ENCODE data around the gene TJP3.
"Not testable (repeated sequence)": the region's sequence is repeated elsewhere in the genome, so short reads cannot be mapped to it uniquely, and the experiment has no call there.

The TJP3 gene

DNA sequence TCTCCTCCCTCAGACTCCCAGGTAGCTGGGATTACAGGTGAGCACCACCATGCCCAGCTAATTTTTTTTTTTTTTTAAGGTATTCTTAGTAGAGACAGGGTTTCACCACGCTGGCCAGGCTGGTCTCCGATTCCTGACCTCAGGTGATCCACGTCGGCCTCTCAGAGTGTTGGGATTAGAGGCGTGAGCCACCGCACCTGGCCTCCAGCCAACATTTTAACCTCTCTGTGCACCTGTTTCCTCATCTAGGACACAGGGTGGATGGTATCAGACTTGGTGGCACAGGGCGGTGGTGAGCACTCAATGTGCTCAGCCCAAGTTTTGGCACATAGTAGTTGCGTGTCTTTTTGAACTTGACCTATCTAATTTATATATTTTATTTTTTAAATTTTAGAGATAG is 40.8 kb downstream of the TJP3 start:
- Histone ChIP-seq H3K9ac (no peak overlapping the region), H3K4me3 (no peak overlapping the region), H3K27me3 (no peaks in the 10 kb centered on the region), H3K9me3 (replicated peaks in 1 of 11) (no peaks in the 10 kb centered on the region), H3K4me2 (no peak overlapping the region), H3K36me3 (peaks cover 38 to 51% (median 46%) of the 10 kb centered on the region in 11 experiments; a peak in 21 of 22 replicates), H3K4me1 (peaks cover 0 to 9% (median 8%) of the 10 kb centered on the region in 10 experiments; a peak in 15 of 20 replicates), H4K20me1 (peaks cover 0 to 4% (median 0%) of the 10 kb centered on the region in 11 experiments; a peak in 2 of 22 replicates), H3K27ac (no peak overlapping the region)
- no peak for TF ChIP-seq Cebpa-rat (IDR thresholded peaks at IDR 0.05)

DNA sequence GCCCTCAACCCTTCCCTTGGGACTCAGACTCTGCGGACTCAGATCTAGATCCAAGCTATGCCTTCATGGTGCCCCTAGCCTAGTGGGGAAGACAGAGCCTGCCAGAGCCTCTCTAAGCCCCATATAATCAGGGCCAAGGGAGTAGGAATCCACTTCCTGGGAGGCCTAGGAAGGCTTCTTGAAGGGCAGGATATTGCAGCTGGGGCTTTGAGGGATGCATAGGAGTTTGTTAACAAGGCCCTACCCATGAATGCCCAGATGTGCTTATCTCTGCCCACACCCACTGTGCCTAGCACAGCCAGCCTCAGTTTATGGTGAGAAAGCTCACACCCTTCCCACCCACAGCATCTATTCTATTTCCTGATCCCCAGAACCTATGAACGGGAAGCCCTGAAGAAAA is 42.0 kb downstream of the TJP3 start:
- no peak for TF ChIP-seq Cebpa-rat (IDR thresholded peaks at IDR 0.05)
- no peaks in the 10 kb centered on the region for H3K9me3 ChIP-seq (replicated peaks in 1 of 11)
- H3K27me3 ChIP-seq, result no peaks in the 10 kb centered on the region
- no peak overlapping the region for H3K27ac ChIP-seq
- H3K4me3 ChIP-seq, result no peak overlapping the region
- peaks cover 8 to 22% (median 20%) of the 10 kb centered on the region in 10 experiments; a peak in 18 of 20 replicates for H3K4me1 ChIP-seq
- H4K20me1 ChIP-seq, result peaks cover 0 to 6% (median 0%) of the 10 kb centered on the region in 11 experiments; a peak in 2 of 22 replicates
- no peak overlapping the region for H3K4me2 ChIP-seq
- peaks cover 38 to 57% (median 46%) of the 10 kb centered on the region in 11 experiments; a peak in 21 of 22 replicates for H3K36me3 ChIP-seq
- no peak overlapping the region for H3K9ac ChIP-seq

DNA sequence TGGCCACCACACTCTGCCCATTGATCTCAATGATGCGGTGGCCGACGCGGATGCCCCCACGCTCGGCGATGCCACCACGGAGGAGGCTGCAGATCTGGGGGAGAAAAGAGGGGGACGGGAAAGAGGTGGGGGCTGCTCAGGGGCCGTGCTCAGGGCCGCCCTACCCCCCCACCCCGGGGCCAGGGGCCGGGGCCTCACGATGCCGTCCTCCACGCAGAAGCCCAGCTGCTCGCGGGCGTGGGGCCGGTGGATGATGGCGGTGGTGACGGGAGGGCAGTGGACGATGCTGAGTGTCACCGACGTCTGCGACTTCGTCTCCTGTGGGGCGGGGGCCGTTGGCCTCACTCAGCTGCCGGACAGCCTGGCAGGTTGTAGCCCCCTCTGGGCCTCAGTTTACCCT is 43.1 kb downstream of the TJP3 start:
- Histone ChIP-seq H3K27ac (no peak overlapping the region), H4K20me1 (peaks cover 0 to 6% (median 0%) of the 10 kb centered on the region in 11 experiments; a peak in 3 of 22 replicates), H3K4me2 (no peak overlapping the region), H3K9me3 (replicated peaks in 1 of 11) (no peaks in the 10 kb centered on the region), H3K9ac (no peak overlapping the region), H3K27me3 (no peaks in the 10 kb centered on the region), H3K4me1 (peaks cover 9 to 32% (median 30%) of the 10 kb centered on the region in 10 experiments; a peak in 18 of 20 replicates), H3K4me3 (no peak overlapping the region), H3K36me3 (peaks cover 38 to 58% (median 46%) of the 10 kb centered on the region in 11 experiments; a peak in 21 of 22 replicates)
- TF ChIP-seq Cebpa-rat (IDR thresholded peaks at IDR 0.05), result no peak

DNA sequence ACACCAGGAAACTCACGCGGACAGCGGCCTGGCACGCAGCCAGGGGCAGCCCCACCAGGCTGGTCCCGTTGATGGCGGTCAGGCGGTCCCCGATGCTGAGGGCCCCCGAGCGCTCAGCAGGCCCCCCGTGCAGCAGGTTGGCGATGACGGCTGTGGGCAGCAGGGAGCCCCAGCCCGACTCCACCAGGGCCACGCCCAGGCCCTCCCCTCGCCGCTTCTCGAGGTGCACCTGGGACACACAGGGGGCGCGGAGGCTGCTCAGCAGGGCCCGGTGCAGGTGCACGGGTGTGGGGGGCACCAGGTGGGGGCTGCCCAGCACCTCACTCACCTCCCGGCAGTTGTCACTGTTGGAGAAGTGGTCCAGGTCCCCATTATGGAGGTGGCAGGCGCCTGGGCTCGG is 44.3 kb downstream of the TJP3 start:
- Histone ChIP-seq H3K4me1 (peaks cover 10 to 42% (median 35%) of the 10 kb centered on the region in 10 experiments; a peak in 19 of 20 replicates), H3K4me2 (no peak overlapping the region), H3K27ac (0 out of 22 replicates have a peak overlapping the region, but pooled peaks of 1 of the 11 experiments have one; percentile 7), H3K9ac (no peak overlapping the region), H4K20me1 (peaks cover 0 to 11% (median 0%) of the 10 kb centered on the region in 11 experiments; a peak in 4 of 22 replicates), H3K4me3 (no peak overlapping the region), H3K27me3 (no peaks in the 10 kb centered on the region), H3K9me3 (replicated peaks in 1 of 11) (no peaks in the 10 kb centered on the region), H3K36me3 (peaks cover 44 to 69% (median 56%) of the 10 kb centered on the region in 11 experiments)
- no peak for TF ChIP-seq Cebpa-rat (IDR thresholded peaks at IDR 0.05)

DNA sequence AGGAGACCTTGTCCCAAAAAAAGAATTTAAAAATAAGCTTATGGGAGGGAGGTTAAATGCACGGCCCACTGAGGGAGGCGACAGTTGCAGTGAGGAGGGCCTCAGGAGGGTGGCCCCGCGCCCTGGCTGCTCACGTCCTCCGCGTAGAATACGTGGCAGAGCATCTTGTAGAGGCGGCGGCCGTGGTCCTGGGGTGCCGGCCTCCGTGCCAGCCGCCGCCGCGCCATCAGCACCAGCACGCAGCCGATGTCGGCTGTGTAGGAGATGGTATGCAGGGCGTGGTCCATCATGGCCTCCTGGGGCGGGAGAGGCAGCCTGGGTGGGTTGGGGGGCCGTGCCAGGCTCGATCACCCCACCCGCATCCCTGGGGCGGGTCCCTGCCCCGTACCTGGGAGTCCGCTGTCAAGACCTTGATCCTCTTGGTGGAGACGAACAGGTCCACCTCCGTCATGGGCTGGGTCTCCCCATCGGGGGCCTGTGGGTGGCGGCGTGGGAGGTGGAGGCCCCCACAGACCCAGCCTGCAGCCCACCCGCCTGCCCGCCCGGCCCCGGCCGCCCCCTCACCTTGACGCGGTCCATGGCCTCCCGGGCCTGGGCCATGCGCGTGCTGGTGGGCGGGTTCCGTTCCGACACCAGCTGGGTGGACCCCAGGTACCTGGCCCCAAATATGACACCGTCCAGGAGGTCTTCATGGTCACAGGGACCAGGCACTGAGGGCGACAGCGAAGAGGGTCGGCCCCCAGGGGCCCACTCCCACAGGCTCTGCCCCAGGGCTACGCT is 45.6 kb downstream of the TJP3 start:
- H3K27me3 ChIP-seq, result no peaks in the 10 kb centered on the region
- peaks cover 17 to 52% (median 40%) of the 10 kb centered on the region in 10 experiments for H3K4me1 ChIP-seq
- peak overlapping the region in 9 of 11 experiments; percentile 17 to 87 (median 69); a peak in 17 of 22 replicates for H3K27ac ChIP-seq
- peaks cover 57 to 82% (median 69%) of the 10 kb centered on the region in 11 experiments for H3K36me3 ChIP-seq
- no peaks in the 10 kb centered on the region for H3K9me3 ChIP-seq (replicated peaks in 1 of 11)
- peak overlapping the region in 6 of 11 experiments; percentile 27 to 70 (median 54); a peak in 10 of 22 replicates for H3K9ac ChIP-seq
- peaks cover 0 to 20% (median 0%) of the 10 kb centered on the region in 11 experiments; a peak in 5 of 22 replicates for H4K20me1 ChIP-seq
- H3K4me2 ChIP-seq, result peak overlapping the region in 9 of 11 experiments; percentile 36 to 81 (median 73); a peak in 18 of 22 replicates
- no peak for TF ChIP-seq Cebpa-rat (IDR thresholded peaks at IDR 0.05)
- H3K4me3 ChIP-seq, result no peak overlapping the region

DNA sequence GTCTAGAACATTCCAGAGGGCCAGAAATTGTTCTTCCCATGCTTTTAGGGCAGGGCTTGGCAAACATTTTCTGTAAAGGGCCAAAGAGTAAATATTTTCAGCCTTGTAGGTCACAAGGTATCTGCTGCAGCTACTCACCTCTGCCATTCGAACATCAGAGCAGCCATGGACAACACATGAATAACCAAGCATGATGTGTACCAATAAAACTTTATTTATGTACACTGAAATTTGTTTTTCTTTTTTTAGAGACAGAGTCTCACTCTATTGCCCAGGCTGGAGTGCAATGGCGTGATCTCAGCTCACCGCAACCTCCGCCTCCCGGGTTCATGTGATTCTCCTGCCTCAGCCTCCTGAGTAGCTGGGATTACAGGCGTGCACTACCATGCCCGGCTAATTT is 49.5 kb downstream of the TJP3 start:
- peak overlapping the region in 2 of 11 experiments; percentile 16 to 87; a peak in 1 of 22 replicates for H3K27ac ChIP-seq
- not testable (repeated sequence) for H3K9me3 ChIP-seq (replicated peaks in 1 of 11); H3K4me2 ChIP-seq; H3K4me3 ChIP-seq; H3K27me3 ChIP-seq
- H3K9ac ChIP-seq, result peak overlapping the region in 1 of 11 experiments; percentile 7; a peak in 1 of 22 replicates
- peaks cover 42 to 80% (median 66%) of the 10 kb centered on the region in 10 experiments for H3K4me1 ChIP-seq
- peaks cover 0 to 32% (median 0%) of the 10 kb centered on the region in 11 experiments; a peak in 4 of 22 replicates for H4K20me1 ChIP-seq
- peaks cover 42 to 62% (median 47%) of the 10 kb centered on the region in 11 experiments for H3K36me3 ChIP-seq

DNA sequence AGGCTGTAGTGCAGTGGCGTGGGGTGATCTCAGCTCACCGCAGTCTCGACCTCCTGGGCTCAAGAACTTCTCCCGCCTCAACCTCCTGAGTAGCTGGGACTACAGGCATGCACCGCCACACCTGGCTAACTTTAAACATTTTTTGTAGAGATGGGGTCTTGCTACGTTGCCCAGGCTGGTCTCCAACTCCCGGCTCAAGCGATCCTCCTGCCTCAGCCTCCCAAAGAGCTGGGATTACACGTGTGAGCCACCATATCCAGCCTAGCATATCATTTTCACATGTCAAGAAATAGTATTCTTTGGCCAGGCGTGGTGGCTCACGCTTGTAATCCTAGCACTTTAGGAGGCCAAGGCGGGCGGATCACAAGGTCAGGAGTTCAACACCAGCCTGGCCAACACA is 50.1 kb downstream of the TJP3 start:
- H3K27me3 ChIP-seq; H3K9me3 ChIP-seq (replicated peaks in 1 of 11); H3K4me3 ChIP-seq; H3K9ac ChIP-seq; H3K27ac ChIP-seq: not testable (repeated sequence)
- peak overlapping the region in 4 of 11 experiments; percentile 2 to 93 (median 52); a peak in 2 of 22 replicates for H3K4me2 ChIP-seq
- H4K20me1 ChIP-seq, result peaks cover 0 to 32% (median 0%) of the 10 kb centered on the region in 11 experiments; a peak in 3 of 22 replicates
- peaks cover 38 to 58% (median 42%) of the 10 kb centered on the region in 11 experiments for H3K36me3 ChIP-seq
- peaks cover 45 to 82% (median 68%) of the 10 kb centered on the region in 10 experiments for H3K4me1 ChIP-seq

DNA sequence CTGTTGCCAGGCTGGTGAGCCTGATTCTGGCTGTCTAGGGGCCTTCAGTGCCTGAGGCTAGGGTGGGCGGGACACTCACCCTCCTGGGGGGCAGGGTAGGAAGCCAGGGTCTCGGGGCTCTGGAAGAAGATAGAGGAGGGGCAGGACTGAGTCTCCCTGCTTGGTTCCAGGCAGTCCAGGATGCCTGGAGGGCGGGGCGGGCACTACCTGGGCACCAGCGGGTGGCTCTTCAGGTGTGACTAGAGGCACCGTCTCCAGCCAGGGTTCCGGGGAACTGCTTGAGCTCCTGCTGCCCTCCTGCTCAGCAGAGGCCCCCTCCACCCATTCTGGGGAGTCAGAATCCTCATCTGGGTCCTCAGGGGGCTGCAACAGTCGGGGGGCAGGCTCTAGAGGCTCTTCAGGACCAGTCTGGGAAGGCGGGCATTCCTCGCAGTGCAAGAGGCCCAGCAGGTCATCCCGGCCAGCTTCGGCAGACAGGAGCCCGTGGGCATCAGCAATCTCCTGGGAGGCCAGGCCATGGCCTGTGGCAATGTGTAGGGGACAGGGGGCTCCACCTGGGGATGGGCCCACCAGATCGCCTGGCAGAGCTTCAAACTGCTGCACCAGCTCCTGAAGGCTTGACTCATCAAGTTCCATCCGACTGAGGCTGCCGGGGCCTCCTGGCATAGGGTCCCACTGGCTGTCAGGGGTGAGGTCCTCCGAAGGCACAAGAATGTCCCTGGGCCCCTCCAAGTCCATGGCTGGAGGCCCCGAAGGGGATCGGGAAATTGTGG is 51.5 kb downstream of the TJP3 start:
- peak overlapping the region; percentile 68 to 97 (median 89) for H3K4me2 ChIP-seq
- no peak for TF ChIP-seq Cebpa-rat (IDR thresholded peaks at IDR 0.05)
- H3K9me3 ChIP-seq (replicated peaks in 1 of 11), result no peaks in the 10 kb centered on the region
- peak overlapping the region in 5 of 10 experiments; percentile 75 to 89 (median 84); a peak in 4 of 20 replicates for H3K4me3 ChIP-seq
- H3K4me1 ChIP-seq, result peaks cover 48 to 80% (median 64%) of the 10 kb centered on the region in 10 experiments
- H3K27ac ChIP-seq, result peak overlapping the region in 8 of 11 experiments; percentile 7 to 94 (median 58); a peak in 13 of 22 replicates
- H3K9ac ChIP-seq, result peak overlapping the region; percentile 88 to 96 (median 92); a peak in 21 of 22 replicates
- H4K20me1 ChIP-seq, result peaks cover 0 to 30% (median 0%) of the 10 kb centered on the region in 11 experiments; a peak in 3 of 22 replicates
- no peaks in the 10 kb centered on the region for H3K27me3 ChIP-seq
- peaks cover 30 to 46% (median 35%) of the 10 kb centered on the region in 11 experiments for H3K36me3 ChIP-seq
